Immature natural killer cell (primary cell): ENCODE results near the gene OR5K4. TPM values are rescaled to one million over a fixed set of nuclear protein-coding genes. Genes with fewer than 3 reads are reported as not detected.
"Not testable (repeated sequence)": the region's sequence is repeated elsewhere in the genome, so short reads cannot be mapped to it uniquely, and the experiment has no call there.

Experiments used
- DNase-seq, 3 donors: peaks; one replicate each; pipeline ENCODE4 v3.0.0; 2022; ENCODE audit warnings: mixed read lengths in 1 of 3
- H3K27ac Mint-ChIP-seq, 6 donors: one replicate each; pipeline ENCODE4 v1.8.0; 2020; ENCODE audit warnings: mixed read lengths in 6 of 6, mild to moderate bottlenecking in 5 of 6, inconsistent platforms in 4 of 6, moderate library complexity in 3 of 6
- H3K27me3 Mint-ChIP-seq, 3 donors: one replicate each; pipeline ENCODE4 v1.8.0; 2020 to 2021; ENCODE audit warnings: low read depth in 3 of 3, mild to moderate bottlenecking in 3 of 3, mixed read lengths in 3 of 3, moderate library complexity in 3 of 3, inconsistent platforms in 1 of 3
- H3K36me3 Mint-ChIP-seq, 3 donors: one replicate each; pipeline ENCODE4 v1.8.0; 2020; ENCODE audit warnings: mixed read lengths in 3 of 3, inconsistent platforms in 2 of 3, mild to moderate bottlenecking in 2 of 3
- H3K4me1 Mint-ChIP-seq, 2 donors: one replicate each; pipeline ENCODE4 v1.8.0; 2020; ENCODE audit warnings: inconsistent platforms in 2 of 2, mild to moderate bottlenecking in 2 of 2, mixed read lengths in 2 of 2, moderate library complexity in 1 of 2
- H3K4me3 Mint-ChIP-seq, 5 donors: one replicate each; pipeline ENCODE4 v1.8.0; 2020; ENCODE audit warnings: mild to moderate bottlenecking in 5 of 5, mixed read lengths in 5 of 5, inconsistent platforms in 3 of 5, moderate library complexity in 3 of 5
- H3K9me3 Mint-ChIP-seq, 6 donors: one replicate each; pipeline ENCODE4 v1.8.0; 2020; ENCODE audit warnings: mild to moderate bottlenecking in 6 of 6, mixed read lengths in 6 of 6, inconsistent platforms in 4 of 6, moderate library complexity in 3 of 6
- polyA plus RNA-seq, 3 donors: library from polyadenylated mRNA; unstranded; fragments of 300-500 nt; fragmentation: Illumina TruSeq; gene quantifications; one replicate each; pipeline ENCODE4 v1.2.3, GENCODE V29; 2021

Gene OR5K4
- polyA plus RNA-seq, 3 donors from 2014 or later = not detected

DNA sequence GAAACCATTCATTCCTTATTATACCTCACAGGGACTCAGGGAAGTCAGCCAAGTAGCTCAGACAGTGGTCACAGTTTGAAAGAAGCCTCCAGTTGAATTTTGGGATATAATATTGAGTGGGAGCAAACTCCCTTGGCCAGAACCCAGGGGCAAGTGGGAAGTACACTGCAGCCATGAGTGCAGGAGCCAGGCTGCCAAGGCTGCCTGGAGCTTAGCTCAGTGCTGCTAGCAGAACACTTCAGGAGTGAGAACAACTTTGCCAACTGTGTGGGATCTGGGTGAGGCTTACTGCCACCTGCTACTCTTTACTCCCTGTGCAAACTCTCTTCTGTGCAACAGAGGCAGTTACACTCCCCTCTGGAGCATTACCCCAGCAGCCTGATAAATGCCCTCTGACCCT is 41.4 kb downstream of the OR5K4 start:
- Mint-ChIP-seq H3K9me3 (peaks cover 2 to 14% (median 6%) of the 10 kb centered on the region in 6 donors), H3K27me3 (peaks cover 3 to 10% (median 8%) of the 10 kb centered on the region in 3 donors), H3K4me3 (no peak overlapping the region), H3K36me3 (peaks cover 0 to 3% (median 0%) of the 10 kb centered on the region in 3 donors), H3K4me1 (no peaks in the 10 kb centered on the region), H3K27ac (no peak overlapping the region)
- no peak for DNase-seq

DNA sequence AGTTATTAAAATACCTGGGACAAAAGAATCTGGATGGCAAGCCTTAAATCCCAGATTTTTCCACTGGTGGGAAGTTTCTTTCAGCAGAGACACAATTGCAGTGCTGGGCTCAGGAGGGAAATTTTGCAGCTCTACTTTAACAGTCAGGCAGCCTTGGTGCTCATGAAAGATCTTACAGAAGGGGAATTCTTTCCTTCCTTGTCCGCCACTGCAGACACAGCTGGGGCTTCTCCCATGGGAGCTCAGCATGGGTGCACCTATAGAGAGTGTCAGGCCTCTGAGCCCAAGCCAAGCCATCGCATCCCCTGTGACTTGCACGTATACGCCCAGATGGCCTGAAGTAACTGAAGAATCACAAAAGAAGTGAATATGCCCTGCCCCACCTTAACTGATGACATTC is 42.8 kb downstream of the OR5K4 start:
- H3K9me3 Mint-ChIP-seq = peaks cover 2 to 14% (median 9%) of the 10 kb centered on the region in 6 donors
- H3K27me3 Mint-ChIP-seq, H3K27ac Mint-ChIP-seq, H3K4me1 Mint-ChIP-seq, H3K4me3 Mint-ChIP-seq, DNase-seq, H3K36me3 Mint-ChIP-seq: not testable (repeated sequence)

DNA sequence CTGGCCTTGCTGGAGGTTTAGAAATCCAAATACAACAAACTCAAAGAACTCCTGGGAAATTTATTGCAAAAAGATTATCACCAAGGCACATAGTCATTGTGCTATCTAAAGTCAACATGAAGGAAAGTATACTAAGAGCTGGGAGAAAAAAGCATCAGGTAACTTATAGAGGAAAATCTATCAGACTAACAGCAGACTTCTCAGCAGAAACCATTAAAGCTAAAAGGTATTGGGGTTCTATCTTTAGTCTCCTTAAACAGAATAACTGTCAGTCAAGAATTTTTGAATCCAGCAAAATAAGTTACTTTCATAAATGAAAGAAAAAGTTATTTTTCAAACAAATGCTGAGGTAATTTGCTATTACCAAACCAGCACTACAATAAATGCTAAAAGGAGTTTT is 44.9 kb downstream of the OR5K4 start:
- Mint-ChIP-seq H3K27ac (no peak overlapping the region), H3K27me3 (peaks cover 4 to 7% (median 5%) of the 10 kb centered on the region in 3 donors), H3K36me3 (peaks cover 0 to 13% (median 5%) of the 10 kb centered on the region in 3 donors), H3K9me3 (peaks cover 7 to 27% (median 15%) of the 10 kb centered on the region in 6 donors), H3K4me1 (peaks cover 0 to 4% of the 10 kb centered on the region in 2 donors), H3K4me3 (no peak overlapping the region)
- no peak for DNase-seq

DNA sequence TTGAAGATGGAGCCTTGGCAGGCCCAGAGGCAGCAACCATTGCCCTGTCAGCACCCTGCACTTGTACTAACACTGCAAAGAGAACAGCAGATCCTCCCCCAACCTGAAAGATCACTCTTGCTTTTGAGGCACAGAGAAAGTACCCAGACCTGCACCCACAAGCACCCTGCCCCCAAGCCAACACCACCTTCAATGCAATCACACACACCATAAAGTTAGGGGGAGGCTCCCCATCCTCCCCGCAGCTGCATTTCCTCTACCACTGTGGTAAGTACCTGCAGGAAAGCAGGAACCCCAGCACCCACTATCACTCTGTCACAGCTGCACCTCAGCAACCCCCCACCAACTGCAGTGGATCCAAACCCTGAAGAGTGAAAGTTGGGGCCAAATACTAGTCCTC is 48.9 kb downstream of the OR5K4 start:
- no peak overlapping the region for H3K4me3 Mint-ChIP-seq

DNA sequence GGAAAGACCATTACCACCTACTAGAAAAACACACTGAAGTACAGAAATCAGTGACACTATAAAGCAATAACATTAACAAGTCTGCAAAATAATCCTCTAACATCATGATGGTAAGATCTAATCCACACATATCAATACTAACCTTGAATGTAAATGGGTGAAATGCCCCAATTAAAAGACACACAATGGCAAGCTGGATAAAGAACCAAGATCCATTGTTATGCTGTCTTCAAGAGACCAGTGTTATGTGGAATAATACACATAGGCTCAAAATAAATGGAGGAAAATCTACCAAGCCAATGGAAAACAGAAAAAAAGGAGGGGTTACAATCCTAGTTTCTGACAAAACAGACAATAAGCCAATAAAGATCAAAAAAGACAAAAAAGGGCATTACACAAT is 50.4 kb downstream of the OR5K4 start:
- no peak overlapping the region for H3K27ac Mint-ChIP-seq
- H3K36me3 Mint-ChIP-seq = peaks cover 5 to 25% (median 20%) of the 10 kb centered on the region in 3 donors
- peaks cover 0 to 6% of the 10 kb centered on the region in 2 donors for H3K4me1 Mint-ChIP-seq
- H3K9me3 Mint-ChIP-seq = peaks cover 25 to 55% (median 46%) of the 10 kb centered on the region in 6 donors
- H3K4me3 Mint-ChIP-seq = no peak overlapping the region
- no peak for DNase-seq
- peaks cover 3 to 7% (median 4%) of the 10 kb centered on the region in 3 donors for H3K27me3 Mint-ChIP-seq

More for the DNA sequence above, 48.9 kb downstream of the OR5K4 start:
- H3K27ac Mint-ChIP-seq = no peak overlapping the region
- no peak for DNase-seq
- H3K9me3 Mint-ChIP-seq = peaks cover 20 to 57% (median 44%) of the 10 kb centered on the region in 6 donors
- peaks cover 3 to 6% (median 3%) of the 10 kb centered on the region in 3 donors for H3K27me3 Mint-ChIP-seq
- H3K36me3 Mint-ChIP-seq = peaks cover 5 to 25% (median 16%) of the 10 kb centered on the region in 3 donors
- H3K4me1 Mint-ChIP-seq = peaks cover 0 to 6% of the 10 kb centered on the region in 2 donors

Other genes starting within 250 kb of the OR5K4 start
- not detected for gene OR5H1, start 223.1 kb upstream of the OR5K4 start, polyA plus RNA-seq
- not detected for gene OR5H14, start 206.4 kb upstream of the OR5K4 start, polyA plus RNA-seq
- gene OR5H15, start 187.2 kb upstream of the OR5K4 start, polyA plus RNA-seq = not detected
- gene OR5H6, start 89.6 kb upstream of the OR5K4 start, polyA plus RNA-seq = not detected
- gene OR5H2, start 71.3 kb upstream of the OR5K4 start, polyA plus RNA-seq = not detected
- not detected for gene OR5K3, start 36.8 kb downstream of the OR5K4 start, polyA plus RNA-seq
- gene OR5K1, start 109.3 kb downstream of the OR5K4 start, polyA plus RNA-seq = not detected
- not detected for gene OR5K2, start 143.8 kb downstream of the OR5K4 start, polyA plus RNA-seq
- 100 to 1,000 TPM in 2 of 3 donors, 10 to 100 TPM in 1; 85.9 to 141 (median 115) TPM for gene CLDND1, start 169.0 kb downstream of the OR5K4 start, polyA plus RNA-seq
- gene GPR15, start 178.1 kb downstream of the OR5K4 start, polyA plus RNA-seq = 1 to 10 TPM in 1 of 3 donors, under 1 TPM in 1, not detected in 1; 0.45 to 1.2 TPM
- gene CPOX, start 239.8 kb downstream of the OR5K4 start, polyA plus RNA-seq = 1 to 10 TPM in 2 of 3 donors, not detected in 1; 2.4 to 4.4 TPM